ENCODE measurements around the gene TRIM40. TPM values are rescaled to one million over a fixed set of nuclear protein-coding genes. Genes with fewer than 3 reads are reported as not detected.
"Not testable (repeated sequence)": the region's sequence is repeated elsewhere in the genome, so short reads cannot be mapped to it uniquely, and the experiment has no call there.

TRIM40 gene
- total RNA-seq, 2 experiments from 2014 or later: not detected

DNA sequence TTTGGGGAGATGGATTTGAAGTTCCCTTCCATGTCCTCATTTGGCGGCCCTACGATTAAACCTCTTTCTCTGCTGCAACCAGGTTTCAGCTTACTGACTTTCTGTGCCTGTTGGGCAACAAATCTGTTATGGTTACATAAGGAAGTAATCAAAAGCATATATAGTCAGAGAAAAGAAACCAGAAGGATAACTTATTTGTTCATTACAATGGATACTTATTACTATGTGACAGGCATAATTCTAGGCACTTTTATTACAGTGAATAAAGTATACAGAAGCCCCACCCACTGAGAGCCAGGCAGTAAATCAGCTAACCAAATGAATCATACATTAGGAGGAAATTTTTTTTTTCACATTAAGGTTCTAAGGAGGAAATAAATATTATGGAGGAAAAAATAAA lies 13.4 kb upstream of the TRIM40 start:
- no peaks in the 10 kb centered on the region for H3K9me3 Mint-ChIP-seq
- H3K4me1 Mint-ChIP-seq: no peaks in the 10 kb centered on the region
- H3K27me3 Mint-ChIP-seq: peaks cover 51% of the 10 kb centered on the region
- no peak for DNase-seq
- H3K27ac Mint-ChIP-seq: no peak overlapping the region
- POLR2A ChIA-PET: no interaction called here
- H3K4me3 Mint-ChIP-seq: no peak overlapping the region
- CTCF ChIA-PET: interaction anchor here (1.3 to 2.1 kb wide), 3 partner anchors 8 to 30 kb away, joined by 3 to 6 read pairs (median 4); no protein-coding TSS in a partner anchor
- no peaks in the 10 kb centered on the region for H3K36me3 Mint-ChIP-seq (ENCODE audit: low read depth)

DNA sequence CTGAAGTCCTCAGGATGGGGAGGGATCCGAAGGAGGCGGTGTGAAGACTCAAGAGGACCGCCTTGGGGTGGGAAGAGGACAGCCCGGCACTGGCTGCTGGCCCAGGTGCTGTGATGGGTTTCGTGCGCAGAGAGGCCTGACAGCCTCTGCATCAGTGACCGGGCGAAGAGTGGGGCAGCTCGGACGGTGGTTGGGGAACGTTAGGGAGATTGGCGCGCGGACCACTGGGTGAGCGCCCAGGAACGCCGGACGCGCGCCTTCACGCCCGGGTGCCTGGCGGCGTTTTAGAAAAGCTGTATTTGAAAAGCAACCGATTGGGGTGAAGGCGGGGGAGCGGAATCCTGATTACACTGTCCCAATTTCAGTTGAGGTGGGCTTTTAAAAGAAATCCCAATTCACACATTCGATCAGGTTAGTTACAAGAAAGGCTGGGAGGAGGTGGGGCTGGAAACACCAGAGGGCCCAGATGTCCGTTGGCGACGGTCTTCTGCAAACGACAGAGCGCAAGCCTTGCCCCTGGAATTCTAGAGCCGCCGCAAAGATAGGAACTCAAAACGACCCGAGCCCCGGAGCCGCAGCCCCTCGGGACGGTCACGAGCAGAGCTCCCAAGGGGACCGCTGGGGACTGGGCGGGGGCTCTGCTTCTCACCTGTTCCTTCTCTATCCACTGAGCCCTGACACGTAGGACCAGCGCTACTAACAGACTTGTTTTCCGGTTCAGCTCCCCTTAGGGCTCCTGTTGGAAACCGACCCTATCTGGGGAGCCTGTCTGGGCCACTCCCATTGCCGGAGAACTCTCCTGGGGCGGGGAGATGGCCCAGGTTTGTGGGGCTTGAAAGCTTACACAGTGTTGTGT lies 8.5 kb upstream of the TRIM40 start:
- Mint-ChIP-seq H3K9me3 (no peaks in the 10 kb centered on the region), H3K27ac (no peak overlapping the region), H3K4me1 (peaks cover 13% of the 10 kb centered on the region), H3K36me3 (ENCODE audit: low read depth) (no peaks in the 10 kb centered on the region), H3K4me3 (no peak overlapping the region), H3K27me3 (peaks cover 70% of the 10 kb centered on the region)
- no peak for DNase-seq
- POLR2A ChIA-PET: no interaction called here
- CTCF ChIA-PET: interaction anchor here (0.6 to 3.5 kb wide), 3 partner anchors 24 to 321 kb away, joined by 3 to 16 read pairs (median 3); no protein-coding TSS in a partner anchor

DNA sequence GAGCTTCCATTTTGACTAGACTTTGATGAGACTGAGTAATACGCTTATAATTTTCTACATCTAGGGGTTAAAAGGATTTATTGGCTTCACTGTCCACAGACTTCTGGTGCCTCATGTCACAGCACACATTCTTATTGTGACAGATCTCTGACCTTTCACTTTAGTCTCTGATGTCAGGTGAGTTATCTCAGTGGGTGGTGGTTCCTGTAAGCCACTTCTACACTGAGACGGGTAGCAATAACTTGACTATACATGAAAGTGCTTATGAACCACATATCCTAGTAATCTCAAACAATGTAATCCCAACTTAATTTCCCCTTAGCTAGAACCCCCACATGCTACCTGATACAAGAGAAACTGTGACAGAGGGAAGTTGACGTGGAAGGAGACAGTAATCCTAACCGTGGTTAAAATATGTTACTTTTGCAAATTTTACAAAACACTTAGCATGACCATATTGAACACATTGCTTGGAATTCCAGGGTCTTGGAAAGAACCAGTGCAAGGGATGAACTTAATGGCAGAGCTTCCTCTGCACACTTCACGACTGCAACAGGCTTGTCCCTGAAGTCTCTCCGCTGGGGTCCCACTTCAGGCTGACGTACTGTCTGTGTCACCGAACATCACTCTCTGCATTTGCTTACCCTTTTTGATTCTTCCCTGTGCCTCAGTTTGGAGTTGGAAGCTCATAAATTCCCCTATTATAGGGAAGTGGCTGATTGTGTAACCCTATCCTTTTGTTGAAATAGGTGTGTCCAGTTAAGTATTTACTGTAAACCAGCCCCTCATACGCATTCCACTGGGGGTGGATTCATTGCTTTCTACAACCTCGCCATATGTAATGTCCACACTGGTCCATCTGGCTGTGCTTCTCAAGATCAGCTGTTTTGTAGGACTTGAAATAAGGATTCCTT lies 6.4 kb upstream of the TRIM40 start:
- Mint-ChIP-seq H3K27ac (no peak overlapping the region), H3K4me3 (no peak overlapping the region), H3K4me1 (peaks cover 13% of the 10 kb centered on the region), H3K36me3 (ENCODE audit: low read depth) (no peaks in the 10 kb centered on the region), H3K27me3 (peaks cover 75% of the 10 kb centered on the region), H3K9me3 (no peaks in the 10 kb centered on the region)
- no peak for DNase-seq
- ChIA-PET CTCF (interaction anchor here (0.8 to 4.4 kb wide), 4 partner anchors 16 to 28 kb away, joined by 3 to 56 read pairs (median 4); no protein-coding TSS in a partner anchor), POLR2A (no interaction called here)

GRCh38 chr6:30130179-30130679 lies 5.7 kb upstream of the TRIM40 start:
- CTCF ChIA-PET: interaction anchor here (0.8 to 4.4 kb wide), 16 partner anchors 8 to 106 kb away, joined by 3 to 56 read pairs (median 4); partner anchors contain the start of gene TRIM31
- H3K27me3 Mint-ChIP-seq: peaks cover 71% of the 10 kb centered on the region
- no peak for DNase-seq
- H3K9me3 Mint-ChIP-seq: no peaks in the 10 kb centered on the region
- no peak overlapping the region for H3K27ac Mint-ChIP-seq
- POLR2A ChIA-PET: no interaction called here
- no peak overlapping the region for H3K4me3 Mint-ChIP-seq
- H3K4me1 Mint-ChIP-seq: peaks cover 13% of the 10 kb centered on the region
- H3K36me3 Mint-ChIP-seq (ENCODE audit: low read depth): no peaks in the 10 kb centered on the region

GRCh38 chr6:30130887-30131862 lies 4.8 kb upstream of the TRIM40 start:
- H3K27ac Mint-ChIP-seq: no peak overlapping the region
- H3K36me3 Mint-ChIP-seq (ENCODE audit: low read depth): no peaks in the 10 kb centered on the region
- no peak overlapping the region for H3K4me3 Mint-ChIP-seq
- POLR2A ChIA-PET: no interaction called here
- H3K9me3 Mint-ChIP-seq: no peaks in the 10 kb centered on the region
- CTCF ChIA-PET: interaction anchor here (0.7 to 4.4 kb wide), 28 partner anchors 9 to 396 kb away, joined by 3 to 56 read pairs (median 4); partner anchors contain the start of gene TRIM31
- H3K4me1 Mint-ChIP-seq: peaks cover 17% of the 10 kb centered on the region
- H3K27me3 Mint-ChIP-seq: peaks cover 68% of the 10 kb centered on the region
- peak; percentile 82 for DNase-seq

DNA sequence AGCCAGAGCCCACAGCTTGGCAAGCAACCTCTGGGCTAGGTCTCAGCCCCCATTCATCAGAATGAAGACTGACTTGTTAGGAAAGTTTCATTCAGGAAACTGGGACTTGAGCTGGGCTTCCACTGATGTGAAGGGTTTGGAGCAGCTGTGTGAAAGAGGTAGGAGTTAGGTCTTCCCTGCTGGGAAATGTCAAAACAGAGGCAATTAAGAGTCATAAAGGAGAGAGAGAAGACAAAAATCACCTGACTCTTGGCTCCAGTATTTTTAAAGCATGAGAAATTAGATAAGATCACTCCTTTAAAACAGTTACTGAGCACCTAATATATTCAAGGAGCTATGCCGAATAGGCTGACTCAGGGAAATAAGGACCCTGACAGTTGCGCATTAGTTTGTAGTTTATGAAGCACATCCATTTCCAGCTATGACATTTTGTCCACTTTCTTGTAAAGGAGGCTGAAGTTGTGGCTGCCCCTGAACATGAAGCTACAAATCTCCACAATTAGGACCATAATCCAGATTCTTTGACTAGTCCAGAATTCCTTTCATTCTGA lies 3.9 kb upstream of the TRIM40 start:
- Mint-ChIP-seq H3K4me3 (no peak overlapping the region), H3K27me3 (peaks cover 64% of the 10 kb centered on the region), H3K36me3 (ENCODE audit: low read depth) (no peaks in the 10 kb centered on the region), H3K9me3 (no peaks in the 10 kb centered on the region), H3K27ac (no peak overlapping the region), H3K4me1 (peaks cover 23% of the 10 kb centered on the region)
- ChIA-PET POLR2A (no interaction called here), CTCF (interaction anchor here (0.6 to 4.4 kb wide), 14 partner anchors 13 to 1838 kb away, joined by 3 to 56 read pairs (median 4); no protein-coding TSS in a partner anchor)
- DNase-seq: no peak

DNA sequence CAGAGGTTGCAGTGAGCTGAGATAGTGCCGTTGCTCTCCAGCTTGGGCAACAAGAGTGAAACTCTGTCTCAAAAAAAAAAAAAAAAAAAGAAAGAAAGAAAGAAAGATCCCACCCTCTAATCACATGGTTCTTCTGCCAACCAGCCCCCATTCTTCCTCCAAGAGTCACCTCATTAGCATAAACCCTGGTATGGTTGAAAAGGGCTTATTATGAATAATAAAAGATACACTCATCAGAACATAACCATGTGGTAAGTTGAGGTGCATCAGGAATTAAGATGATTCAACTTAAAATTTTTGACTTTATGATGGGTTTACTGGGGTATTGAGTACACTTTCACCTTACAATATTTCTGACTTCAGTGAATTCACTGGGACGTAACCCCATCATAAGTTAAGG lies 793 bp upstream of the TRIM40 start:
- Mint-ChIP-seq H3K9me3 (no peaks in the 10 kb centered on the region), H3K27me3 (peaks cover 60% of the 10 kb centered on the region), H3K27ac (no peak overlapping the region), H3K36me3 (ENCODE audit: low read depth) (no peaks in the 10 kb centered on the region), H3K4me3 (no peak overlapping the region), H3K4me1 (peaks cover 23% of the 10 kb centered on the region)
- DNase-seq: no peak
- ChIA-PET CTCF (interaction anchor here (2.8 kb wide), 1 partner anchor 31 kb away, joined by 15 read pairs; no protein-coding TSS in a partner anchor), POLR2A (no interaction called here)

DNA sequence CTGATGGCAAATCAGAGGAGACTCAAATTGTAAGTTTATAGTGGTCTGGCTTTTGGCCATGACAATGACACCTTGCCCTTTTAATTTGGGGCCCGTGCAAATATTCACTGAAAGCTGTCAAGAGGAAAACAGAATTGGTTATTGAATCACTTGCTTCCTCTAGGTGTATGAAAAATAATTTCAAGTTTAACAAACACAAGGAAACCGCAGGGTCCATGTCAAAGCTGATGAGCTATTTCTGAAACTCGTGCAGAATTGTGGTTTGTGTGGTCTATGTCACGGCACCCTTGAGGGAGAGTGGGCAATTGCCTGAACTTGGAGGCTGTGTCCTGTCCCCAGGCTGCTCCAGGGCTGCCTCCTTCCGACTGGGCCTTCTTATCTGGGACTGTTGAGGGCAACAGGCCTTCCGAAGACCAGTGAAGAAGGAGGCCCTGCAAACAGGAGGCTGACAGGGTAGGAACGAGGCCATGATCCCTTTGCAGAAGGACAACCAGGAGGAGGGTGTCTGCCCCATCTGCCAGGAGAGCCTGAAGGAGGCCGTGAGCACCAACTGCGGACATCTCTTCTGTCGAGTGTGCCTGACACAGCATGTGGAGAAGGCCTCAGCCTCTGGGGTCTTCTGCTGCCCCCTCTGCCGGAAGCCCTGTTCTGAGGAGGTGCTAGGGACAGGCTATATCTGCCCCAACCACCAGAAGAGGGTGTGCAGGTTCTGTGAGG lies 788 bp downstream of the TRIM40 start:
- H3K27ac Mint-ChIP-seq: no peak overlapping the region
- DNase-seq: no peak
- no peak overlapping the region for H3K4me3 Mint-ChIP-seq
- H3K27me3 Mint-ChIP-seq: peaks cover 59% of the 10 kb centered on the region
- CTCF ChIA-PET: interaction anchor here (1.0 kb wide), 1 partner anchor 35 kb away, joined by 3 read pairs; no protein-coding TSS in a partner anchor
- peaks cover 13% of the 10 kb centered on the region for H3K4me1 Mint-ChIP-seq
- H3K9me3 Mint-ChIP-seq: no peaks in the 10 kb centered on the region
- no peaks in the 10 kb centered on the region for H3K36me3 Mint-ChIP-seq (ENCODE audit: low read depth)
- POLR2A ChIA-PET: no interaction called here

DNA sequence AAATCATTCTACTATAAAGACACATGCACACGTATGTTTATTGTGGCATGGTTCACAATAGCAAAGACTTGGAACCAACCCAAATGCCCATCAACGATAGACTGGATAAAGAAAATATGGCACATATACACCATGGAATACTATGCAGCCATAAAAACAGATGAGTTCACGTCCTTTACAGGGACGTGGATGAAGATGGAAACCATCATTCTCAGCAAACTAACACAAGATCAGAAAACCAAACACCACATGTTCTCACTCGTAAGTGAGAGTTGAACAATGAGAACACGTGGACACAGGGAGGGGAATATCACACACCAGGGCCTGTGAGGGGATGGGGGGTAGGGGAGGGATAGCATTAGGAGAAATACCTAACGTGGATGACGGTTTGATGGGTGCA lies 4.3 kb downstream of the TRIM40 start:
- H3K27ac Mint-ChIP-seq; POLR2A ChIA-PET; H3K36me3 Mint-ChIP-seq (ENCODE audit: low read depth); H3K4me3 Mint-ChIP-seq; DNase-seq; H3K9me3 Mint-ChIP-seq; CTCF ChIA-PET: not testable (repeated sequence)
- Mint-ChIP-seq H3K4me1 (peaks cover 13% of the 10 kb centered on the region), H3K27me3 (peaks cover 69% of the 10 kb centered on the region)

DNA sequence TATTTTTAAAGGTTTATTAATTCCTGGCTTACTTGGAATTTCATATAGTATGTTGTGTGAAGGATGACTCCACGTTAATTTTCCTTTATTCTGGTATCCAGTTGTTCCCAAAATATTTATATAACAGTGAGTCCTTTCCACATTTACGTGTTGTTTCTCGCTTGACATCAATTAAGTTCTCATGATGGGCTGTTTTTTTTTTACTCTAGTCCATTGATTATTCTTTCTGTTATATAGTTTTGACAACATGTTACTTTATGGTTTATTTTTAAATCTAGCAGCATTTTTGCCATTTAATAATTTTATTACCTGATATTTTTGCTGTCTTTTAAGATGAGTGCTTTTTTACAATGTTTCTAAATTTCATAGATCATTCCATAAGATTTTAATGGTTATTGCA lies 6.7 kb downstream of the TRIM40 start:
- no peak for DNase-seq
- CTCF ChIA-PET: no interaction called here
- Mint-ChIP-seq H3K36me3 (ENCODE audit: low read depth) (no peaks in the 10 kb centered on the region), H3K27ac (no peak overlapping the region), H3K9me3 (no peaks in the 10 kb centered on the region), H3K4me3 (no peak overlapping the region), H3K4me1 (no peaks in the 10 kb centered on the region), H3K27me3 (peaks cover 62% of the 10 kb centered on the region)
- POLR2A ChIA-PET: no interaction called here

- ChIA-PET CTCF (interaction anchor here (0.6 to 1.6 kb wide), 2 partner anchors 12 to 39 kb away, joined by 3 to 4 read pairs; no protein-coding TSS in a partner anchor), POLR2A (no interaction called here)
- peaks cover 52% of the 10 kb centered on the region for H3K27me3 Mint-ChIP-seq
Measured at GRCh38 chr6:30143780-30144179, 7.8 kb downstream of the TRIM40 start.

More at GRCh38 chr6:30143780-30144179, 7.8 kb downstream of the TRIM40 start:
- Mint-ChIP-seq H3K36me3 (ENCODE audit: low read depth) (no peaks in the 10 kb centered on the region), H3K9me3 (no peaks in the 10 kb centered on the region), H3K27ac (no peak overlapping the region), H3K4me1 (no peaks in the 10 kb centered on the region), H3K4me3 (no peak overlapping the region)
- DNase-seq: no peak
